Subcutaneous adipose tissue (tissue), 4 donors: ENCODE measurements around the gene SUGT1. TPM values are rescaled to one million over a fixed set of nuclear protein-coding genes. Genes with fewer than 3 reads are reported as not detected.

Source experiments
- CTCF ChIP-seq: fragments of 450-650 bp; IDR thresholded peaks from one replicate; pipeline ENCODE4 v1.5.1; 2016; ENCODE audit warnings: low read depth, mild to moderate bottlenecking, control low read depth, antibody characterized with exemption, moderate library complexity
- total RNA-seq, 4 donors: library from RNA; depleted of rRNA; stranded (reverse); fragments of >200 nt; gene quantifications; one replicate each; pipeline ENCODE4 v1.1.0, GENCODE V29; 2016

SUGT1 gene
- total RNA-seq, 4 donors from 2014 or later = 29.9 to 44.3 (median 35.6) TPM

DNA sequence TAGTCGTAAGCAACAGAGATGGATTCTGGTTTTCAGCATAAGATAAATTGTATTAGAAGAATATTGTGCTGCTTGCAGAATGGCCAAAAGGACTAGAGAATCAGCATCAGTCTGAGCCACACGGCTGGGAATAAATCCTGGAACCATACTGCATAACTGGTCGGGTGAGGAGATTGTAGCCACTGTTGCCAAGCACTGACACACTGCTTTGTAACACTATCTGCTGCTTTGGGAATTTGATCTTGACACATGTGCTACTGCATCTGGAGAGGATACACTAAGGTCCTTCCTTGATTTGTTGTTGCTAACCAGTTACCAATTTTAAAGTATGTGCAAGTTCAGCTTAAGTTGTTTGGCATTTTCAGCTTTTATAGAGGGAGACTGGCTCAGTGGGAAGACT lies 8.5 kb upstream of the SUGT1 start:
- TF ChIP-seq CTCF = no peak

GRCh38 chr13:52646967-52647366 lies 5.7 kb upstream of the SUGT1 start:
- TF ChIP-seq CTCF = no peak

GRCh38 chr13:52650731-52651130 lies 1.9 kb upstream of the SUGT1 start:
- TF ChIP-seq CTCF = no peak

GRCh38 chr13:52651897-52652195 lies 790 bp upstream of the SUGT1 start:
- TF ChIP-seq CTCF = no peak

DNA sequence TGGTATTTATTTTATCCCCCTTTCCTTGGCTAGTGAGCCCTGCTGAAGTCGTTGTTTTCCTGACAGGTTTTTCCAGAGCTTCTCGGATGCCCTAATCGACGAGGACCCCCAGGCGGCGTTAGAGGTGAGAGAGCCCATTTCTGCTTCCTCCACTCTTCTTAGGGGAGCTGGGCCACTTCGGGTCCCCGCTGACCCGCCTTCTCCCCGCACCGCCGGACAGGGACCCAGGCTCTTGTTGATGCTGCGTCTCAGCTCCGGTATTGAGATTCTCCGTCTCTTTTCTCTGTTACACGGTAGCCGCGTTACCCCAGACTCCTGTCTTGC lies 306 bp downstream of the SUGT1 start:
- no peak for TF ChIP-seq CTCF

GRCh38 chr13:52659340-52659739 lies 6.7 kb downstream of the SUGT1 start:
- TF ChIP-seq CTCF = no peak

GRCh38 chr13:52664272-52664671 lies 11.6 kb downstream of the SUGT1 start:
- no peak for TF ChIP-seq CTCF

GRCh38 chr13:52665325-52665724 lies 12.7 kb downstream of the SUGT1 start:
- no peak for TF ChIP-seq CTCF
